LNCAP (cell line): ENCODE measurements around the gene SLCO3A1.

Experiments used
- TF ChIP-seq, protein P1 (sequence below): fragments of 450-650 bp; IDR thresholded peaks from 2 replicates; pipeline ENCODE4 v1.5.1; 2017; ENCODE audit warnings: mild to moderate bottlenecking

The SLCO3A1 gene

DNA sequence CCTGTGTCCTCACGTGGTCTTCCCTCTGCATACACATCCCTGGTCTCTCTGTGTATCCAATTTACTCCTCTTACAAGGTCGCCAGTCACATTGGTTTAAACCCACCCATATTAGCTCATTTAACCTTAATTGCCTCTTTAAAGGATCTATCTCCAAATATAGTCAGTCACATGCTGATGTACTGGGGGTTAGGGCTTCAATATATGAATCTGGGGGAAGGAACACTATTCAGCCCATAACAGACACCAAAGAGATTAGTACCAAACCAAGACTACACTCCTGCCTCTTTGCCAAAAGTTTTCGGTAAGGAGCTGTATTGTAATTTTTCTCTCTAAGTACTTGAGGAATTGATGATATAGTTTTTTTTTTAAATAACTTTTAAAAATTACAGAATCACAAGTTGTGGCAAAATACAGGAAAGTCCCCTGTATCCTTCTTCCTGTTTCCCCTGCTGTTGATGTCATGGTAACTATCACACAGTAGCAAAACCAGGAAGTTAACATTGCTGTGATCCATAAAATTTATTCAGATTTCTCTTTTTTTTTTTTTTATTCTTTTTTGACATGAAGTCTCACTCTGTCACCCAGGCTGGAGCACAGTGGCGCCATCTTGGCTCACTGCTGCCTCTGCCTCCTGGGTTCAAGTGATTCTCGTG is 67.8 kb downstream of the SLCO3A1 start:
- TF ChIP-seq, protein P1, sequence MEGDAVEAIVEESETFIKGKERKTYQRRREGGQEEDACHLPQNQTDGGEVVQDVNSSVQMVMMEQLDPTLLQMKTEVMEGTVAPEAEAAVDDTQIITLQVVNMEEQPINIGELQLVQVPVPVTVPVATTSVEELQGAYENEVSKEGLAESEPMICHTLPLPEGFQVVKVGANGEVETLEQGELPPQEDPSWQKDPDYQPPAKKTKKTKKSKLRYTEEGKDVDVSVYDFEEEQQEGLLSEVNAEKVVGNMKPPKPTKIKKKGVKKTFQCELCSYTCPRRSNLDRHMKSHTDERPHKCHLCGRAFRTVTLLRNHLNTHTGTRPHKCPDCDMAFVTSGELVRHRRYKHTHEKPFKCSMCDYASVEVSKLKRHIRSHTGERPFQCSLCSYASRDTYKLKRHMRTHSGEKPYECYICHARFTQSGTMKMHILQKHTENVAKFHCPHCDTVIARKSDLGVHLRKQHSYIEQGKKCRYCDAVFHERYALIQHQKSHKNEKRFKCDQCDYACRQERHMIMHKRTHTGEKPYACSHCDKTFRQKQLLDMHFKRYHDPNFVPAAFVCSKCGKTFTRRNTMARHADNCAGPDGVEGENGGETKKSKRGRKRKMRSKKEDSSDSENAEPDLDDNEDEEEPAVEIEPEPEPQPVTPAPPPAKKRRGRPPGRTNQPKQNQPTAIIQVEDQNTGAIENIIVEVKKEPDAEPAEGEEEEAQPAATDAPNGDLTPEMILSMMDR, result no peak

- TF ChIP-seq, protein P1, result no peak
These were observed 68.3 kb downstream of the SLCO3A1 start for GRCh38 chr15:91921843-91922198.

- TF ChIP-seq, protein P1, result no peak
These were observed 69.4 kb downstream of the SLCO3A1 start for GRCh38 chr15:91922646-91923547.

DNA sequence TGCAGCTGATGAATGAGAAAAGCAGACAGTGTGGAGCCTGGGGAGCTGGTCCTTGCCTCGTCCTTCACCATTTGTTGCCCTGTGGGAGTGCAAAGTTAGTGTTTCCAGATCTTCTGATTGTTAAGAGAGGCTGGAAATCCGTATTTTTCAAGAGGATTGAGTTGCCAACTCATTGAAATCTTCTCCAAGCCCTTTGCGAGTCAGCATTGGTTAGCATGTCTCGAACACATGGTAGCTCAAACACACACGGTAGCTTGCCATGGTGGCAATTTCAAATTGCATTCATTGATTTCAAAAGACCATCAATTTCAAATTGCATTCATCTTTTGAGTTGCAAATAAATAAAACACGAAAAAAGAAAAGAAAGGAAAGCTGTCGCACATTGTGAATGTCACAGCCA is 70.7 kb downstream of the SLCO3A1 start:
- TF ChIP-seq, protein P1, result no peak

DNA sequence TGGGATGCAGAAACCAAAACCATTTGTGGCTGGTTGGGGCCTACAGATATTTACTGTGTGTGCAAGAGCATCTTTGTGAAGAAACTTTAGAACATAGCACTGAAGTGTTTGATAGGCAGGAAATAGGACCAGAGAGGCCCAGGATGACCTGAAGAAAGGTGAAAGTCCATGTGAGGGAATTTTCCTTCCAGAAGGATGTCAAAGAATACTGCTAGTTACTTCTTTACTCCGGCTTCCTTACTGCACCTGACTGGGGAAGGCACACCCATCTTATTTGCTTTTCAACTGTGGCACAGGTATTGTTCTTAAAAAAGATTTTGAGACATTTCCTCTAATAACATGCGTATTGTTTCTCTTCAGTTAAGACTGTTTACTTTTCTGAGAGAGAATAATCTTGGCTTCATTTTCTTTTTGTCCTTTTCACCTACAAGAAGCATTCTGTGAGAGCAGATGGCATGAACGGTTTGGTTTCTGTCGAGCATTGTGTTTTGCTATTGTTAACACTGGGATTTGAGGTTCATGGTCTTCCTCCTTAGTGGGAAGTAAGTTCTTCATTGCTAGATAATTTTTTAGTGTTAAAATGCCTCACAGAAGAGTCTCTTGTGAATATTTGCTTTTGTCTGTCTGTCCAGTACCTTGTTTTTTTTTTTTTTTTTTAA is 71.5 kb downstream of the SLCO3A1 start:
- TF ChIP-seq, protein P1, result no peak

GRCh38 chr15:91925794-91926193 is 72.3 kb downstream of the SLCO3A1 start:
- TF ChIP-seq, protein P1, result no peak

DNA sequence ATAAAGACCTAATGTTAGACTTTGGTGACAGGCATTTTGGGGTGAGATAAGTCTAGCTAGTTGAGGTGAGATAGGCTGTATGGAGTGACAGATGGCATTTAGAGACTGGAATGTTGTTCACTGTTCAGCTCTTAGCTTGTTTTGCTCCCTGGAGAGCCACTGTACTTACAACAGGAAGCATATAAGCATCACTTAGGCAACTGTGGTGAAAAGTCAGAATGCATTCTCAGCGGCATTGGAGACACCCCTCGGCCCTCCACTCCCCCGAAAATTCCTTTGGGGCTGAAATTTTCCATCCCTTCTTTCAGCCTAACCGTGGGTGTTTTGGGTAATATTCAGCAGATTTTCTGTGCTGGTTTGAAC is 73.4 kb downstream of the SLCO3A1 start:
- TF ChIP-seq, protein P1, result no peak
